H7 (cell line): ENCODE data around the gene RNFT2. TPM values are rescaled to one million over a fixed set of nuclear protein-coding genes. Genes with fewer than 3 reads are reported as not detected.
"Not testable (repeated sequence)": the region's sequence is repeated elsewhere in the genome, so short reads cannot be mapped to it uniquely, and the experiment has no call there.

Experiments
- DNase-seq: peaks from one replicate; pipeline ENCODE4 v3.0.0; 2012
- H3K27me3 ChIP-seq: 2 replicates; pipeline ENCODE4 v1.6.0; 2011; ENCODE audit warnings: mild to moderate bottlenecking, low read length; ENCODE audit not compliant: control insufficient read depth, insufficient read depth
- H3K36me3 ChIP-seq: replicated peaks from 2 replicates; pipeline ENCODE4 v1.5.1; 2011; ENCODE audit warnings: low read length; ENCODE audit not compliant: control insufficient read depth, insufficient read depth
- H3K4me3 ChIP-seq: 2 replicates; pipeline ENCODE4 v1.5.1; 2011; ENCODE audit warnings: low read depth, mild to moderate bottlenecking, control low read depth, low read length, moderate library complexity; ENCODE audit not compliant: insufficient read depth
- total RNA-seq: library from RNA; depleted of rRNA; stranded (reverse); fragments of >200 nt; shearing (Covaris generic); gene quantifications from 2 replicates; pipeline ENCODE4 v1.2.3, GENCODE V29; 2014

RNFT2 gene
- total RNA-seq, 1 experiment from 2014 or later = 10.8 TPM

- H3K27me3 ChIP-seq = no peaks in the 10 kb centered on the region
- H3K4me3 ChIP-seq = no peak overlapping the region
- DNase-seq = no peak
- H3K36me3 ChIP-seq = peaks cover 15% of the 10 kb centered on the region
These were observed 18.2 kb upstream of the RNFT2 start for GRCh38 chr12:116719731-116720528.

DNA sequence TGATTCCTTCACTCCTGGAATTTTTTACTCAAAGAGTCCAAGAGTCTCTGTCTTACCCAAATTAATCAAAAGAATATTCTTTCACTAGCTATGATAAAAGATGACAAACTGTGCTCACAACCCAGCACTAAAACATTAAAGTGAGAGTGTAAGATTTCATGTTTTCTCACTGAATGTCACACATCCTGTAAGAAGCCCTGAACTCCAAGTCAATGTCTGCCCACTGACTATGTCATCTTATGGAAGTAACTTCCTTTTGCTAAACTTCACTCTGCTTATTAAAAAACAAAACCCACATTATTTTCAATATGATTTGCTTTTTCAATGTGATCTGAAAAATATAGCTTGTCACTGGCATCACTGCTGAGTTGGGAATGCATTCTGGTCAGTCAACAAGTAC, 15.9 kb upstream of the RNFT2 start:
- Histone ChIP-seq H3K36me3 (peaks cover 7% of the 10 kb centered on the region), H3K4me3 (no peak overlapping the region), H3K27me3 (no peaks in the 10 kb centered on the region)
- DNase-seq = no peak

DNA sequence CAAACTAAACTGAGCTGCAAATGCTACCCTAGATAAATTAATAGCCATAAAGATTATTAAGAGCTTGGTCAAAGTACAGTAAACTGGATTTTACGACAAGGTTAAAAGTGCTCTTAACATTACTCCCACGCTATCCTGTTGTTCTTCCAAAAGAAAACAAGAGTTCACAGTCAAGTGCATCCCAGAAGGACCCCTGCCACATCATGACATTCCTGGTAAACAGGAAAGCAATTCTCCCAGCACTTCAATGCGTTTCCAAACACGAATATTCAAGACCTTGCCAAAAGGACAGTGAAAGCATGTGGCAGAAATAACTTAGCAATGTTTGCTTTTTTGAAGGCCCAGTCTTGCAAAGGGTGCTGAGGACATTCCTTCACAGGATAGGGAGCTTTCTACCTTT, 11.4 kb upstream of the RNFT2 start:
- Histone ChIP-seq H3K36me3 (peaks cover 4% of the 10 kb centered on the region), H3K4me3 (no peak overlapping the region), H3K27me3 (no peaks in the 10 kb centered on the region)
- DNase-seq = no peak

GRCh38 chr12:116727261-116727660, 10.9 kb upstream of the RNFT2 start:
- DNase-seq = no peak
- Histone ChIP-seq H3K27me3 (no peaks in the 10 kb centered on the region), H3K36me3 (peaks cover 4% of the 10 kb centered on the region), H3K4me3 (no peak overlapping the region)

- H3K27me3 ChIP-seq = no peaks in the 10 kb centered on the region
- H3K4me3 ChIP-seq = no peak overlapping the region
- peaks cover 2% of the 10 kb centered on the region; the same call in 1 of the 2 replicates for H3K36me3 ChIP-seq
- DNase-seq = no peak
These were observed 10.2 kb upstream of the RNFT2 start for GRCh38 chr12:116727891-116728290.

- DNase-seq = no peak
- no peak overlapping the region for H3K4me3 ChIP-seq
These were observed 6.3 kb upstream of the RNFT2 start for GRCh38 chr12:116731801-116732200.

GRCh38 chr12:116734156-116734768, 3.9 kb upstream of the RNFT2 start:
- Histone ChIP-seq H3K27me3 (no peaks in the 10 kb centered on the region; the same call in 1 of the 2 replicates), H3K4me3 (no peak overlapping the region), H3K36me3 (no peaks in the 10 kb centered on the region; the same call in 1 of the 2 replicates)
- DNase-seq = no peak

More at GRCh38 chr12:116731801-116732200, 6.3 kb upstream of the RNFT2 start:
- Histone ChIP-seq H3K27me3 (no peaks in the 10 kb centered on the region), H3K36me3 (no peaks in the 10 kb centered on the region; the same call in 1 of the 2 replicates)

- Histone ChIP-seq H3K4me3 (no peak overlapping the region), H3K36me3 (no peaks in the 10 kb centered on the region; the same call in 1 of the 2 replicates), H3K27me3 (no peaks in the 10 kb centered on the region; the same call in 1 of the 2 replicates)
- no peak for DNase-seq
These were observed 3.0 kb upstream of the RNFT2 start for GRCh38 chr12:116735084-116735483.

DNA sequence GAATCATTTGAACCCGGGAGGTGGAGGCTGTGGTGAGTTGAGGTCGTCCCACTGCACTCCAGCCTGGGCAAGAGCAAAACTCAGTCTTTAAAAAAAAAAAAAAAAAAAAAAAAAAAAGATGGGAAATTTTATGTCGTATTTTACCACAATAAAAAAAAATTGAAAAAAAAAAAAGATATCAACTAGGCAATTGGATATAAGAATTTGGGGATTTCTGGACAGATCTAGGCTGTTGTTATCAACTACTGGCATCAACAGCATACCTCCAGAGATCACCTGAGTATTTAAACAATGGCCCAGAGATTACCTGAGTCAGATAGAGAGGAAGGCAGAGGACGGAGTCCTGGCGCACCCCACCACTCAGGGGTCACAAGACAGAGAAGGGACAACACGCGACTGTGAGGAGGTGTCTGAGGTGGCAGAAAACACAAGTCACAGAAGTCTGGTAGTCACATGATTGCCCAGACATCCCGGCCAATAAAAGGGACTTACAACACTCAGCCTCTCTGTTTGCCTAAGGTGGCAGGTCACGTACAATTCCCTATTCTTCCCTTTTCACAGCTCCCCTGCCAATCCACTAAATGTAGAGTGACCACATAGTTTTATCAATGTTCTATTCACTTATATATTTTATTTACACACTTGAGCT, 2.0 kb upstream of the RNFT2 start:
- Histone ChIP-seq H3K27me3 (no peaks in the 10 kb centered on the region; the same call in 1 of the 2 replicates), H3K4me3 (no peak overlapping the region), H3K36me3 (peaks cover 4% of the 10 kb centered on the region)
- DNase-seq = no peak

- H3K36me3 ChIP-seq = peaks cover 6% of the 10 kb centered on the region
- peak overlapping the region; percentile 82 for H3K4me3 ChIP-seq
- DNase-seq = peak; percentile 74
- H3K27me3 ChIP-seq = no peaks in the 10 kb centered on the region; the same call in 1 of the 2 replicates
These were observed 947 bp upstream of the RNFT2 start for GRCh38 chr12:116736962-116737773.

GRCh38 chr12:116739381-116739887, 1.3 kb downstream of the RNFT2 start:
- Histone ChIP-seq H3K4me3 (no peak overlapping the region), H3K27me3 (no peaks in the 10 kb centered on the region; the same call in 1 of the 2 replicates), H3K36me3 (peaks cover 6% of the 10 kb centered on the region)
- no peak for DNase-seq

DNA sequence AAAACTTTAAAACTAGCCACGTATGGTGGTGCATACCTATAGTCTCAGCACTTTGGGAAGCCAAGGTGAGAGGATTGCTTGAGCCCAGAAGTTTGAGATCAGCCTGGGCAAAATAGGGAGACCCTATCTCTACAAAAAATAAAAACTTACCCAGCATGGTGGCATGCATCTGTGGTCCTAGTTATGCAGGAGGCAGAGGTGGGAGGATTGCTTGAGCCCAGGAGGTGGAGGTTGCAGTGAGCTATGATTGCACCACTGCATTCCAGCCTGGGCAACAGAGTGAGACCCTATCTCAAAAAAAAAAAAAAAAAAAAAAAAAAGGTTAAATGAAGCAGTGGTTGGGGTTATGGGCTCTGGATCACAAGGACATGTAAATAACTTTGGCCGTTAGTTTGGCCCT, 4.7 kb downstream of the RNFT2 start:
- H3K4me3 ChIP-seq, H3K36me3 ChIP-seq, DNase-seq, H3K27me3 ChIP-seq: not testable (repeated sequence)

DNA sequence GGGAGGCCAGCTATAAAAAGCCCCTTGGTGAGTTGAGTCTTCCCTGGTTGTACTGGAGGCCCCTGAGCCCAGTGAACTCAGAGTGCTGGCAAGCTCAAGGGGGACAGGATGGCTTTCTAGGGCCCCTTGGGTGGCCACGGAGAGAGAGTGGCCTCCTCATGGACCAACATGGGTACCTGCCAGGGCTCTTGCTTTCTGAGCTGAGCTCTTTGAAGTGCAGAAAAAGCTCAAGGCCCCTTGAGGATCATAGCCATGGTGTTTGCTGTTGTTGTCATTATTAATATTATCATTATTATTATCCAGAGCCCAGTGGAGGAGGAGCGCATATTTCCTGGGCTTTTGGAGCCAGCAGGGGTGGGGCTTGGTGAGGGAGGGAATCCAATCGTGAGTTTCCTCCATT, 6.7 kb downstream of the RNFT2 start:
- DNase-seq = no peak
- H3K27me3 ChIP-seq = no peaks in the 10 kb centered on the region
- peaks cover 6% of the 10 kb centered on the region for H3K36me3 ChIP-seq
- H3K4me3 ChIP-seq = no peak overlapping the region

- H3K36me3 ChIP-seq = peaks cover 8% of the 10 kb centered on the region
- no peak for DNase-seq
- no peak overlapping the region for H3K4me3 ChIP-seq
- H3K27me3 ChIP-seq = no peaks in the 10 kb centered on the region
These were observed 7.4 kb downstream of the RNFT2 start for GRCh38 chr12:116745554-116745953.
